GM12878 (cell line): Measurements from ENCODE around the gene ATP6V1C2.

Experiments used
- CBFB ChIP-seq: IDR thresholded peaks from 2 replicates; pipeline ENCODE4 v1.6.1; 2016; ENCODE audit warnings: antibody characterized with exemption, low read depth
- SRF ChIP-seq, 2 experiments: IDR thresholded peaks; 2 replicates each; pipeline ENCODE4 v1.6.1; 2011; ENCODE audit warnings: low read depth in 2 of 2, low read length in 2 of 2, mild to moderate bottlenecking in 1 of 2, moderate library complexity in 1 of 2
- TF ChIP-seq, protein P1 (sequence below), 3 experiments: IDR thresholded peaks in 2 of 3; conservative IDR thresholded peaks in 1 of 3; 2 replicates each; pipeline ENCODE4 v1.5.1; 2011; ENCODE audit warnings: low read depth in 3 of 3, low read length in 3 of 3, mild to moderate bottlenecking in 3 of 3, control low read depth in 2 of 3, moderate library complexity in 2 of 3, inconsistent platforms in 1 of 3, mixed read lengths in 1 of 3; ENCODE audit not compliant: control insufficient read depth in 2 of 3, insufficient read depth in 1 of 3; ENCODE audit errors: extremely low read depth in 1 of 3
- TF ChIP-seq, protein P2 (sequence below): IDR thresholded peaks from 2 replicates; pipeline ENCODE4 v1.6.1; 2012; ENCODE audit warnings: low read depth, low read length, improper control_type of control experiment

DNA sequence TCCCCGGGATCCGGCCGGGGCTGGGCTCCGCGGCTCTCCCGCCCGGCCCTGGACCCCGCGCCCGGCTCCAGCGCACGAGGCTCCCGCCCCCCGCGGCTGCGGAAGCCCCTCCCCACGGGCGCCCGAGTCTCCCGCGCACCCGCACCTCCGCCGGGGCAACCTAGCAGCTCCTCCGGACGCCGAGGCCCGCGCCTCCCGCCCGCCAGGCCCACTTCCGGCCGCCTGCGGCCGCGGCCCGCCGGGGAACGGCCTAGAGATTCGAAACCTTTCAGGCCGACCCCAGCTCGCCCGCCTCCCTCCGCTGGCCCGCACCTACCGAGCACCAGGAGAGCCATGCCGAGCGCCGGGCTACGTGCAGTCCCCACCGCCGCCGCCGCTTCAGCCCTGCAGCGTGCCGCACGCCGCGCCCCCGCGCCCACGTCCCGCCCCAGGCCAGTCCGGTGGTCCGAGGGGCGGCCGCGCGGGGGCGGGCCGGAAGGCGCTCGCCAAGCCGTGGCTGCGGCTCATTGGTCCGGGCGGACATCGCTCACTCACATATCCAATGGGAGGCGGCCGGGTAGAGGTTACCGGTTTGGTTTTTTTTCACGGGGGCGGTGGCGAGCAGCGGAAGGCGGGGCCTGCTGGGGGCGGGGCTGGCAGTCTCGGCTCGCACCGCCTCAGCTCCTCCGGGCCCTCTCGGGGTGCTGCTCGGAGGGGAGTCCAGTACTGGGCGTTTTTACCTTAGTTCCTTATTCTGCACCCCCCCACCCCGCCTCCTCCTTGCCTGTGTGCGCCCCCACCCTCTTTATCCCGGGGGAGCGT is 91.1 kb downstream of the ATP6V1C2 start, which contains the start of gene PDIA6:
- TF ChIP-seq SRF (IDR thresholded peaks at IDR 0.05; ENCODE audit: low read depth in 2 of 2, low read length in 2 of 2) = 0 out of 4 replicates have a peak, but pooled peaks of 1 of the 2 experiments have one; percentile 21
- TF ChIP-seq, protein P1, sequence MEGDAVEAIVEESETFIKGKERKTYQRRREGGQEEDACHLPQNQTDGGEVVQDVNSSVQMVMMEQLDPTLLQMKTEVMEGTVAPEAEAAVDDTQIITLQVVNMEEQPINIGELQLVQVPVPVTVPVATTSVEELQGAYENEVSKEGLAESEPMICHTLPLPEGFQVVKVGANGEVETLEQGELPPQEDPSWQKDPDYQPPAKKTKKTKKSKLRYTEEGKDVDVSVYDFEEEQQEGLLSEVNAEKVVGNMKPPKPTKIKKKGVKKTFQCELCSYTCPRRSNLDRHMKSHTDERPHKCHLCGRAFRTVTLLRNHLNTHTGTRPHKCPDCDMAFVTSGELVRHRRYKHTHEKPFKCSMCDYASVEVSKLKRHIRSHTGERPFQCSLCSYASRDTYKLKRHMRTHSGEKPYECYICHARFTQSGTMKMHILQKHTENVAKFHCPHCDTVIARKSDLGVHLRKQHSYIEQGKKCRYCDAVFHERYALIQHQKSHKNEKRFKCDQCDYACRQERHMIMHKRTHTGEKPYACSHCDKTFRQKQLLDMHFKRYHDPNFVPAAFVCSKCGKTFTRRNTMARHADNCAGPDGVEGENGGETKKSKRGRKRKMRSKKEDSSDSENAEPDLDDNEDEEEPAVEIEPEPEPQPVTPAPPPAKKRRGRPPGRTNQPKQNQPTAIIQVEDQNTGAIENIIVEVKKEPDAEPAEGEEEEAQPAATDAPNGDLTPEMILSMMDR (IDR thresholded peaks at IDR 0.05 in 2 of 3, conservative IDR thresholded peaks at IDR 0.05 in 1 of 3; ENCODE audit: control insufficient read depth in 2 of 3, extremely low read depth in 1 of 3, insufficient read depth in 1 of 3, low read depth in 3 of 3, low read length in 3 of 3) = no peak
- TF ChIP-seq CBFB = no peak
- TF ChIP-seq, protein P2, sequence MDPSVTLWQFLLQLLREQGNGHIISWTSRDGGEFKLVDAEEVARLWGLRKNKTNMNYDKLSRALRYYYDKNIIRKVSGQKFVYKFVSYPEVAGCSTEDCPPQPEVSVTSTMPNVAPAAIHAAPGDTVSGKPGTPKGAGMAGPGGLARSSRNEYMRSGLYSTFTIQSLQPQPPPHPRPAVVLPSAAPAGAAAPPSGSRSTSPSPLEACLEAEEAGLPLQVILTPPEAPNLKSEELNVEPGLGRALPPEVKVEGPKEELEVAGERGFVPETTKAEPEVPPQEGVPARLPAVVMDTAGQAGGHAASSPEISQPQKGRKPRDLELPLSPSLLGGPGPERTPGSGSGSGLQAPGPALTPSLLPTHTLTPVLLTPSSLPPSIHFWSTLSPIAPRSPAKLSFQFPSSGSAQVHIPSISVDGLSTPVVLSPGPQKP = no peak
